ENCODE results near the gene CNTN4.

CNTN4 gene

GRCh38 chr3:3101660-3102458, 1003.2 kb downstream of the CNTN4 start:
- TF ChIP-seq CTCF (IDR thresholded peaks at IDR 0.05; ENCODE audit: low read depth, low read length): no peak

GRCh38 chr3:3102751-3103150, 1004.1 kb downstream of the CNTN4 start:
- no peak for TF ChIP-seq CTCF (IDR thresholded peaks at IDR 0.05; ENCODE audit: low read depth, low read length)

More at GRCh38 chr3:3101660-3102458, 1003.2 kb downstream of the CNTN4 start:
- no peak overlapping the region for H3K4me3 ChIP-seq (ENCODE audit: low read depth, low read length)

GRCh38 chr3:3105246-3105645, 1006.6 kb downstream of the CNTN4 start:
- no peak overlapping the region for H3K4me3 ChIP-seq (ENCODE audit: low read depth, low read length)
- no peak for TF ChIP-seq CTCF (IDR thresholded peaks at IDR 0.05; ENCODE audit: low read depth, low read length)

More at GRCh38 chr3:3102751-3103150, 1004.1 kb downstream of the CNTN4 start:
- no peak overlapping the region for H3K4me3 ChIP-seq (ENCODE audit: low read depth, low read length)

GRCh38 chr3:3105815-3106214, 1007.1 kb downstream of the CNTN4 start:
- TF ChIP-seq CTCF (IDR thresholded peaks at IDR 0.05; ENCODE audit: low read depth, low read length): no peak
- no peak overlapping the region for H3K4me3 ChIP-seq (ENCODE audit: low read depth, low read length)

GRCh38 chr3:3107181-3107580, 1008.5 kb downstream of the CNTN4 start:
- no peak overlapping the region for H3K4me3 ChIP-seq (ENCODE audit: low read depth, low read length)
- no peak for TF ChIP-seq CTCF (IDR thresholded peaks at IDR 0.05; ENCODE audit: low read depth, low read length)

Data from WI38 (cell line).